ENCODE data around the gene CDCA7L.

Gene CDCA7L

DNA sequence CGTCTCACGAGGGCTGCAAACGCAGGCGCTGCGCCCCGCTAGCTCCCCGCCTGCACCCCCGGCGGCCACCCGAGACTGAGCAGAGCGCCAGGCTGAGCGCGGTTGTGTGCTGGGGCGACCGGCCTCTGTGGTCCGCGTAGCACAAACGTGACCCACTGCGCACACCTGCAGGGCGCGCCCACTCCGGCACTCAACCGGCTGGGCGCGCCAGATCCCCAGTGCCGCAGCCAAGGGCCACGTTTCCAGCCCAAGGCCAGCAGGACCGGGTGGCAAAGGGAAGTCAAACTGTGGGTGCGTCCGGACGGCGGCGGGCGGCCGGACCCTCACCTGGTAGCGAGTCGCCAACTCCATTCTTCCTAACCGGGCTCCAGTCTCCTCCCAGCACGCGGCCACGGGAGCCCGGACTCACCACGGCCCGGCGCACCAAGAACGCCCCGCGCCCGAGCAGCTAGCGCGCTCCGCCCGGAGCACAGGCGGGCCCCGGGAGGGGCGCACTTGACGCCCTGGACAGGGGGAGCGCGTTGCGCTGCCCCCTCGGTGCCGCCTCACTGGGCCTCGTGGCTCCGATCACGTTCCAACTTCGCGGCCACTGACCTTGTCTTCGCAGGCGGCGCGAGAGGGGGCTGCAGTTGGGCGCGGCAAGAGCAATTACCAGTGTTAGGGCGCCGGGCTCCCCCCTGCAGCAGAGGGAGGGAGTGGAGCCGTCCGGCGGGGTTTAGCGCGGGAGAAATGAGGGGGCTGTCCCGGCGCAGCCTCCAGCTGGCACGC, at the start of gene CDCA7L:
CDCA7L (minus strand) TSS at position 446 of the 768 bp plus-strand sequence; CDS start at position 351, 95 bp downstream.
- peaks cover 13% of the 10 kb centered on the region for H3K27me3 ChIP-seq (ENCODE audit: insufficient read depth, low read length)
- H3K36me3 ChIP-seq (ENCODE audit: insufficient read depth, low read length): no peaks in the 10 kb centered on the region
- peaks cover 25% of the 10 kb centered on the region for H3K4me1 ChIP-seq (ENCODE audit: insufficient read depth, low read length)
- H2AFZ ChIP-seq (ENCODE audit: low read depth, low read length): peak within 1 kb of the TSS; percentile 97
- no peaks in the 10 kb centered on the region for H3K9me3 ChIP-seq (ENCODE audit: low read length)
- H3K4me3 ChIP-seq (ENCODE audit: low read length): peak within 1 kb of the TSS; percentile 86

GRCh38 chr7:21986096-21986495, 40.4 kb upstream of the CDCA7L start:
- Histone ChIP-seq H3K36me3 (ENCODE audit: insufficient read depth, low read length) (no peaks in the 10 kb centered on the region), H3K27me3 (ENCODE audit: insufficient read depth, low read length) (peaks cover 6% of the 10 kb centered on the region), H3K4me3 (ENCODE audit: low read length) (no peak overlapping the region), H3K4me1 (ENCODE audit: insufficient read depth, low read length) (no peaks in the 10 kb centered on the region), H3K9me3 (ENCODE audit: low read length) (no peaks in the 10 kb centered on the region), H2AFZ (ENCODE audit: low read depth, low read length) (no peak overlapping the region)

GRCh38 chr7:21984042-21984441, 38.3 kb upstream of the CDCA7L start:
- Histone ChIP-seq H3K4me3 (ENCODE audit: low read length) (no peak overlapping the region), H3K27me3 (ENCODE audit: insufficient read depth, low read length) (peaks cover 6% of the 10 kb centered on the region), H3K9me3 (ENCODE audit: low read length) (no peaks in the 10 kb centered on the region), H3K4me1 (ENCODE audit: insufficient read depth, low read length) (no peaks in the 10 kb centered on the region), H2AFZ (ENCODE audit: low read depth, low read length) (no peak overlapping the region), H3K36me3 (ENCODE audit: insufficient read depth, low read length) (no peaks in the 10 kb centered on the region)

DNA sequence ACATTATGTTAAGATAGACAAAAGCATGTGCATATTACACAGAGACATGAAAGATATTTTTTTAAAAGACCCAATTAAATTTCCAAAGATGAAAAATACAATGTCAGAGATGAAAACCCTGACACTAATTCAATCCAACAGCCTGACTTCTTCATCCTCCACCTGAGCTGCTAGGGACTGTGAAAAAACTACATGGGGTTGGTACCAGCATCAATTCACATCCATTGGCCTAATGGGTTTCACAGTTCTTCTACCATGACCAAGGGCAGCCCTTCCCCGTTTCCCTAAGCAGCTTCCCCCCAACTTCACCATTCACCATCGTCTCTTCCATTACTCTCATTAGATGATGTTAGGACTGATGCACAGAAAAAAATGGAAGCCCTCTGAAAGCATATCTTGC, 37.4 kb upstream of the CDCA7L start:
- Histone ChIP-seq H2AFZ (ENCODE audit: low read depth, low read length) (no peak overlapping the region), H3K4me1 (ENCODE audit: insufficient read depth, low read length) (no peaks in the 10 kb centered on the region), H3K9me3 (ENCODE audit: low read length) (no peaks in the 10 kb centered on the region), H3K27me3 (ENCODE audit: insufficient read depth, low read length) (peaks cover 6% of the 10 kb centered on the region), H3K36me3 (ENCODE audit: insufficient read depth, low read length) (no peaks in the 10 kb centered on the region), H3K4me3 (ENCODE audit: low read length) (no peak overlapping the region)

- Histone ChIP-seq H3K9me3 (ENCODE audit: low read length) (no peaks in the 10 kb centered on the region), H3K4me3 (ENCODE audit: low read length) (no peak overlapping the region), H3K27me3 (ENCODE audit: insufficient read depth, low read length) (peaks cover 6% of the 10 kb centered on the region), H3K36me3 (ENCODE audit: insufficient read depth, low read length) (no peaks in the 10 kb centered on the region), H2AFZ (ENCODE audit: low read depth, low read length) (no peak overlapping the region), H3K4me1 (ENCODE audit: insufficient read depth, low read length) (no peaks in the 10 kb centered on the region)
Observed at GRCh38 chr7:21981524-21981923, 35.8 kb upstream of the CDCA7L start.

- Histone ChIP-seq H3K4me1 (ENCODE audit: insufficient read depth, low read length) (no peaks in the 10 kb centered on the region), H3K4me3 (ENCODE audit: low read length) (no peak overlapping the region), H3K36me3 (ENCODE audit: insufficient read depth, low read length) (no peaks in the 10 kb centered on the region), H3K9me3 (ENCODE audit: low read length) (no peaks in the 10 kb centered on the region), H2AFZ (ENCODE audit: low read depth, low read length) (no peak overlapping the region), H3K27me3 (ENCODE audit: insufficient read depth, low read length) (peaks cover 3% of the 10 kb centered on the region)
Observed at GRCh38 chr7:21980926-21981500, 35.3 kb upstream of the CDCA7L start.

DNA sequence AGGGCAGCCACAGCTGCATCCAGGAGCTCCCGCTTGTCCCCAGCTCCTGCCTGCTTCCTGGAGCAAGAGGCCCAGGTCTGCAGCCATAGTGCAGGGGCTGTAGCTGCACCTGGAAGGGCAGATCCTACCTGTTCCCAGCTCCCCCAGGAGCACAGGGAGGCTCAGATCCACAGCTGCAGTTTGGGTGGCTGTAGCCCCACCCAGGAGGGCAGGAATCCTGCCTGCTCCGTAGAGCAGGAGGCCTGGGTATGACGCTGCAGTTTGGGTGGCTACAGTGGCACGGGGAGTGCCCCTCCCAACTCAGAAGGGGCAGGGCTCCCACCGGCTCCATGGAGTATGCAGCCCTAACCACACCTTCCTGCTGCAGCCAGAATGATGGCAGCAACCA, 26.7 kb upstream of the CDCA7L start:
- no peak overlapping the region for H3K4me3 ChIP-seq (ENCODE audit: low read length)
- H3K36me3 ChIP-seq (ENCODE audit: insufficient read depth, low read length): no peaks in the 10 kb centered on the region
- H2AFZ ChIP-seq (ENCODE audit: low read depth, low read length): no peak overlapping the region
- H3K4me1 ChIP-seq (ENCODE audit: insufficient read depth, low read length): no peaks in the 10 kb centered on the region
- no peaks in the 10 kb centered on the region for H3K9me3 ChIP-seq (ENCODE audit: low read length)
- H3K27me3 ChIP-seq (ENCODE audit: insufficient read depth, low read length): peaks cover 2% of the 10 kb centered on the region

DNA sequence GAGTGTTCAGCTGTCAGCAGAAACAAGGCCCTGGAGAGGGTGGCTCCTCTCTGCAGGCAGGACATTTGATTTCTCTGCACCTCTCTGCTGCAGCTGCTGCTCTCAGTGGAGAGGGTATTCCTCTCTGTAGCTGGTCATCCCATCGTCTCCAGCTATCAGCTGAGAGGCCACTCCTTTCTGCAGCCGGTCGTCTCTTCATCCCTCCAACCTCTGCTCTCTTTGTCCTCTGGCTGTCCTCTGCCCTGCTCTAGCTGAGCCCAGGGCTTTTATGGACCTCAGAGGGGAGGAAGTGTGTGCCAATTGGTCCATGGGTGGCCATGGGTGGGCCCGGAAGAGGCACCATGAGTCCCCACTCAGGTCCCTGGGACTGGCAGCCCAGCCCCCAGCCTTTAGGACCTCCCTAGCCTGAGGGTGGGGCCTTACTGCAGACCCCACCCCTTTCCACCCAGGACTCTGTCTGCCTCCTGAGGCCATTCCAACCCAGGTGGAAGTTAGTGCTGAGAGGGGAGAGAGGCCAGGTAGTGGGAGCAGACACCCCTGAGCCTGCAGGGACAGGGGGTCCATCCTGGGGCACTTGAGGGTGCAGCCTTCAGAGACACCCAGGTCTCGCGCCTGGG, 26.2 kb upstream of the CDCA7L start:
- Histone ChIP-seq H3K4me3 (ENCODE audit: low read length) (no peak overlapping the region), H3K27me3 (ENCODE audit: insufficient read depth, low read length) (peaks cover 2% of the 10 kb centered on the region), H3K9me3 (ENCODE audit: low read length) (no peaks in the 10 kb centered on the region), H3K4me1 (ENCODE audit: insufficient read depth, low read length) (no peaks in the 10 kb centered on the region), H2AFZ (ENCODE audit: low read depth, low read length) (no peak overlapping the region), H3K36me3 (ENCODE audit: insufficient read depth, low read length) (no peaks in the 10 kb centered on the region)

DNA sequence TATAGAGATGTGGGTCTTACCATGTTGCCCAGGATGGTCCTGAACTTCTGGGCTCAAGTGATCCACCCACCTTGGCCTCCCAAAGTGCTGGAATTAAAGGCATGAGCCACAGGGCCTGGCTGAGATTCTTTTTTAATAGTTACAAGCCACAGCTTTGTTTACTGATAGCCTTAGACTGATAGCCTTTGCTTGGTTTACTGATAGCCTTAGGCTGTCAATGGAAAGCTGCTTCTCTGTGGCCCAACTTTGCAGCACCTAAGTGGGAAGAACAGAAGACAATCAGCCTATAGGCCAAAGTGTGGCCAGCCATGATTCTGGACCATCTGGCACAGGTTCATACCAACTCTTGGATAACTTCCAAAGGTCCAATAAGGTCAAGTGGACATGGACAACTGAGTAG, 24.1 kb upstream of the CDCA7L start:
- Histone ChIP-seq H3K9me3 (ENCODE audit: low read length) (no peaks in the 10 kb centered on the region), H3K4me1 (ENCODE audit: insufficient read depth, low read length) (no peaks in the 10 kb centered on the region), H3K27me3 (ENCODE audit: insufficient read depth, low read length) (peaks cover 2% of the 10 kb centered on the region), H2AFZ (ENCODE audit: low read depth, low read length) (no peak overlapping the region), H3K4me3 (ENCODE audit: low read length) (no peak overlapping the region), H3K36me3 (ENCODE audit: insufficient read depth, low read length) (no peaks in the 10 kb centered on the region)

DNA sequence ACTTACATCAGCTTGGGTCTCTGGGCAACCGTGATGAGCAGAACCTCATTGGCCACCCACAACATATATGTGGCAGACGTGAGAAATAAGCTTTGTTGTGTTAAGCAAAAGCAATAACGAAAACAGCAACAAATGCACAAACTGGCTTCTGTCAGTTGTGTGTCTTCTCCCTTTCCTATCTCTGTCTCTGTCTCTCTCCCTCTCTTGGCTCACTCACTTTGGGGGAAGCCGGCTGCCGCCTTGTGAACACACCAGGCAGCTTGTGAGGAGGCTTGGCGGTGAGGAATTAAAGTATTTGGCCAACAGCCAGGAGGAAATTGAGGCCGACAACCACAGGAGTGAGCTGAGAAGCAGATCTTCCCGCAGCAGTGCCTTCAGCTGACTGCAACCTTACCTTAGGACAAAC, 21.9 kb upstream of the CDCA7L start:
- Histone ChIP-seq H3K4me3 (ENCODE audit: low read length) (no peak overlapping the region), H3K36me3 (ENCODE audit: insufficient read depth, low read length) (no peaks in the 10 kb centered on the region), H3K27me3 (ENCODE audit: insufficient read depth, low read length) (peaks cover 6% of the 10 kb centered on the region), H3K9me3 (ENCODE audit: low read length) (no peaks in the 10 kb centered on the region), H3K4me1 (ENCODE audit: insufficient read depth, low read length) (no peaks in the 10 kb centered on the region), H2AFZ (ENCODE audit: low read depth, low read length) (no peak overlapping the region)

- peaks cover 6% of the 10 kb centered on the region for H3K27me3 ChIP-seq (ENCODE audit: insufficient read depth, low read length)
Observed at GRCh38 chr7:21966271-21966670, 20.6 kb upstream of the CDCA7L start.

GRCh38 chr7:21965291-21965690, 19.6 kb upstream of the CDCA7L start:
- peaks cover 3% of the 10 kb centered on the region for H3K27me3 ChIP-seq (ENCODE audit: insufficient read depth, low read length)
- no peaks in the 10 kb centered on the region for H3K4me1 ChIP-seq (ENCODE audit: insufficient read depth, low read length)
- H2AFZ ChIP-seq (ENCODE audit: low read depth, low read length): no peak overlapping the region
- no peaks in the 10 kb centered on the region for H3K36me3 ChIP-seq (ENCODE audit: insufficient read depth, low read length)
- no peaks in the 10 kb centered on the region for H3K9me3 ChIP-seq (ENCODE audit: low read length)
- H3K4me3 ChIP-seq (ENCODE audit: low read length): no peak overlapping the region

More at GRCh38 chr7:21966271-21966670, 20.6 kb upstream of the CDCA7L start:
- Histone ChIP-seq H3K4me3 (ENCODE audit: low read length) (no peak overlapping the region), H3K36me3 (ENCODE audit: insufficient read depth, low read length) (no peaks in the 10 kb centered on the region), H3K9me3 (ENCODE audit: low read length) (no peaks in the 10 kb centered on the region), H2AFZ (ENCODE audit: low read depth, low read length) (no peak overlapping the region), H3K4me1 (ENCODE audit: insufficient read depth, low read length) (no peaks in the 10 kb centered on the region)

DNA sequence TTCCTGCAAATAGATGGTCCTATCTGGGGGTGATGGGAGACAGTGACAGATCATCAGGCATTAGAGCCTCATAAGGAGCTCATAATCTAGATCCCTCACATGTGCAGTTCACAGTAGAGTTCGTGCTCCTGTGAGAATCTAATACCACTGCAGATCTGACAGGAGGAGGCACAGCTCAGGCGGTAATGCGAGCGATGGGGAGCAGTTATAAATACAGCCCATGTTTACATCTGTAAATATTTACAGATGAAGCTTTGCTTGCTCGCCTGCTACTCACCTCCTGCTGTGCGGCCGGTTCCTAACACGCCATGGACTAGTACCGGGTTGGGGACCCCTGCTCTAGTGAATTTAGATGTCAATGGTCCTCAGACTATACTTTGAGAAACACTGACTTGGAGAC, 17.0 kb upstream of the CDCA7L start:
- Histone ChIP-seq H2AFZ (ENCODE audit: low read depth, low read length) (no peak overlapping the region), H3K4me1 (ENCODE audit: insufficient read depth, low read length) (no peaks in the 10 kb centered on the region), H3K4me3 (ENCODE audit: low read length) (no peak overlapping the region)

More for the DNA sequence above, 17.0 kb upstream of the CDCA7L start:
- Histone ChIP-seq H3K36me3 (ENCODE audit: insufficient read depth, low read length) (no peaks in the 10 kb centered on the region), H3K27me3 (ENCODE audit: insufficient read depth, low read length) (peaks cover 3% of the 10 kb centered on the region), H3K9me3 (ENCODE audit: low read length) (no peaks in the 10 kb centered on the region)
